Stomach (tissue), 4 donors: ENCODE measurements around the gene FANK1.

Source experiments
- CTCF ChIP-seq, 7 experiments: fragments of 450-650 bp in 4 of 7; fragments of 200-600 bp in 3 of 7; sonication (generic) in 3 of 7; IDR thresholded peaks; one replicate each; pipeline ENCODE4 v1.5.1; 2016 to 2019; ENCODE audit warnings: antibody characterized with exemption in 7 of 7, control low read depth in 2 of 7, mild to moderate bottlenecking in 1 of 7
- EP300 ChIP-seq: sonication (generic); formaldehyde crosslinking; IDR thresholded peaks from one replicate; pipeline ENCODE4 v1.6.1; 2017; ENCODE audit warnings: antibody characterized with exemption
- POLR2A ChIP-seq, 4 donors: fragments of 450-650 bp; IDR thresholded peaks; one replicate each; pipeline ENCODE4 v1.6.1; 2016; ENCODE audit warnings: antibody characterized with exemption in 4 of 4, control low read depth in 2 of 4, mild to moderate bottlenecking in 1 of 4, moderate library complexity in 1 of 4
- POLR2AphosphoS5 ChIP-seq, 3 donors: sonication (generic); formaldehyde crosslinking; IDR thresholded peaks; one replicate each; pipeline ENCODE4 v1.6.1; 2016; ENCODE audit warnings: antibody characterized with exemption in 3 of 3

GRCh38 chr10:125886914-125887512, 9.4 kb upstream of the FANK1 start:
- TF ChIP-seq CTCF (IDR thresholded peaks at IDR 0.05) = no peak
- no peak for TF ChIP-seq EP300
- TF ChIP-seq POLR2AphosphoS5 (IDR thresholded peaks at IDR 0.05) = no peak
- TF ChIP-seq POLR2A (IDR thresholded peaks at IDR 0.05) = no peak
